ENCODE measurements around the gene GABRB3.

- TF ChIP-seq POLR2A (IDR thresholded peaks at IDR 0.05): no peak
- no peak for TF ChIP-seq CTCF (IDR thresholded peaks at IDR 0.05)
These were observed 112.6 kb downstream of the GABRB3 start for GRCh38 chr15:26660241-26660640.
